Measurements from ENCODE around the gene TMEM235. TPM values are rescaled to one million over a fixed set of nuclear protein-coding genes. Genes with fewer than 3 reads are reported as not detected.

The TMEM235 gene
- total and polyA plus RNA-seq, 9 of the 15 experiments (the other 6 are each of a cell fraction or from before 2014, with no cell fraction given) = not detected

DNA sequence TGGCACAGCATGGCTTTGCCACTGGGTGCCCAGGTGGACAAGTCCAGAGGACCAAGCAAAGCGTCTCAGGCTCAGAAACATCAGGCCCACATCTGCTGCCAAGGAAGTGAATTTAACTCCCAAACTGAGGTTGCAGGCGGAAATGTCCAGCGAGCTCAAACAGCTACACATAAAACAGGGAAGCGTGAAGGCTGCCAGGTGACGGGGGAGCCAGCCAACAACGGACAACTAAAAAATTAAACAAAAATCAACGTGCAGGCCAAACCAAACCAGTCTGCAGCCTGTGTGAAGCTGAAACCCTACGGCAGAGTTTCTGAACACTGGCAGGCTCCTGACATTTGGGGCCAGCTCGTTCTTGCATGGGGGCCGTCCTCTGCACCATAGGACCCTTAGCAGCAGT is 47.1 kb upstream of the TMEM235 start:
- peak; percentile 53; the same call in 1 of the 2 replicates for TF ChIP-seq RBFOX2 (IDR thresholded peaks at IDR 0.05; ENCODE audit: low read depth, low read length)
- TF ChIP-seq ZNF347 (CRISPR knock-in tag; IDR thresholded peaks at IDR 0.05; ENCODE audit: low read depth) = no peak
- no peaks in the 10 kb centered on the region for H3K27me3 ChIP-seq (ENCODE audit: control insufficient read depth in 2 of 2, insufficient read depth in 2 of 2, low read length in 2 of 2)
- peaks cover 68% of the 10 kb centered on the region for H3K79me2 ChIP-seq (ENCODE audit: control insufficient read depth, insufficient read depth, low read length)
- ChIA-PET CTCF (ENCODE audit: low intra/inter-chr PET ratio) (no interaction called here), POLR2A (interaction anchor here (0.6 to 2.3 kb wide), 9 partner anchors 9 to 392 kb away, joined by 3 to 14 read pairs (median 4); no protein-coding TSS in a partner anchor)
- WGBS (ENCODE audit: insufficient coverage, low coverage, missing lambda C conversion rate) = 88% methylated on average over 10 of the region's 10 CpGs
- no peak overlapping the region for H3K27ac ChIP-seq (ENCODE audit: extremely low read depth, low read depth, low read length)
- H3K9ac ChIP-seq (ENCODE audit: insufficient read depth in 1 of 2, low read depth in 2 of 2, low read length in 2 of 2) = peak overlapping the region in 1 of 2 experiments; percentile 99; a peak in 2 of 4 replicates
- no peak overlapping the region for H3K4me3 ChIP-seq
- peaks cover 14% of the 10 kb centered on the region for H4K20me1 ChIP-seq (replicated peaks; ENCODE audit: control insufficient read depth, insufficient read depth, low read length)
- peak overlapping the region; percentile 6; the same call in 1 of the 2 replicates for H3K4me2 ChIP-seq (ENCODE audit: insufficient read depth, low read length)
- in situ Hi-C loops (cut with MboI) (no loop called here), intact Hi-C loops (cut with micrococcal nuclease) (no loop called here)
- no peak for DNase-seq (ENCODE audit: extremely low read depth in 1 of 4, low spot score in 3 of 4)
- H2AFZ ChIP-seq (ENCODE audit: low read depth, low read length) = no peak overlapping the region
- no peaks in the 10 kb centered on the region for H3K9me1 ChIP-seq (ENCODE audit: control insufficient read depth, insufficient read depth, low read length)
- H3K4me1 ChIP-seq (replicated peaks in 1 of 2; ENCODE audit: control insufficient read depth in 2 of 2, insufficient read depth in 2 of 2, low read length in 2 of 2) = peaks cover 22 to 38% of the 10 kb centered on the region in 2 experiments
- FAIRE-seq = no peak
- H3K9me3 ChIP-seq (replicated peaks; ENCODE audit: control insufficient read depth, insufficient read depth, low read depth, low read length) = no peaks in the 10 kb centered on the region
- peaks cover 69% of the 10 kb centered on the region; the same call in 2 of the 3 replicates for H3K36me3 ChIP-seq (ENCODE audit: control insufficient read depth, insufficient read depth, low read length)
- no TSS peak for BruUV-seq (replicated peaks)
- ATAC-seq = no peak

DNA sequence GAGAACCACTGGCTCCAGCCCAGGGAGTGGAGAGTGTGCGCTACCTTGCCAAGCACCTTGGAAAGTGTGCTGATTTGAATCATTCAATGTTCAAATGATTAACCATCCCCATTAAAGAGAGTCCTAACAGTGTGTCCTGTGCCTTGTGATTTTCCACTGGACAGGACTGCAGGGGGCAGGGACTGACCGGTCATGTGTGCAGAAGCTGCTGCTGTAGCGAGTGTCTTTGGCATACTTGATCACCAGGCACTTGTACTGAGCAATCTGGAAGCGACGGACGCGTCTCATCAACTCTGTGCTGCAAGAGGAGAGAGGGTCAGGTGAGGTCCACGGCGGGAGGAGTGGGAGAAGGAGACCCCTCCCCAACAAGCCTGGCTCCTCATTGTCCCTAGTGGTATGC is 46.6 kb upstream of the TMEM235 start:
- no peak overlapping the region for H2AFZ ChIP-seq (ENCODE audit: low read depth, low read length)
- CTCF ChIA-PET (ENCODE audit: low intra/inter-chr PET ratio) = no interaction called here
- intact Hi-C loops (cut with micrococcal nuclease) = loop anchor here (5.0 kb wide), 2 partner anchors 48 to 98 kb away; no protein-coding TSS in a partner anchor
- FAIRE-seq = no peak
- peaks cover 22 to 42% of the 10 kb centered on the region in 2 experiments for H3K4me1 ChIP-seq (replicated peaks in 1 of 2; ENCODE audit: control insufficient read depth in 2 of 2, insufficient read depth in 2 of 2, low read length in 2 of 2)
- no peak for ATAC-seq
- in situ Hi-C loops (cut with MboI) = no loop called here
- H4K20me1 ChIP-seq (replicated peaks; ENCODE audit: control insufficient read depth, insufficient read depth, low read length) = peaks cover 14% of the 10 kb centered on the region
- peaks cover 67% of the 10 kb centered on the region; the same call in 2 of the 3 replicates for H3K36me3 ChIP-seq (ENCODE audit: control insufficient read depth, insufficient read depth, low read length)
- peak overlapping the region; percentile 99 for H3K4me2 ChIP-seq (ENCODE audit: insufficient read depth, low read length)
- 94% methylated on average over 9 of the region's 9 CpGs for WGBS (ENCODE audit: insufficient coverage, low coverage, missing lambda C conversion rate)
- peak overlapping the region in 1 of 2 experiments; percentile 99; a peak in 2 of 4 replicates for H3K9ac ChIP-seq (ENCODE audit: insufficient read depth in 1 of 2, low read depth in 2 of 2, low read length in 2 of 2)
- BruUV-seq (replicated peaks) = no TSS peak
- H3K79me2 ChIP-seq (ENCODE audit: control insufficient read depth, insufficient read depth, low read length) = peaks cover 73% of the 10 kb centered on the region
- DNase-seq (ENCODE audit: extremely low read depth in 1 of 4, low spot score in 3 of 4) = no peak
- POLR2A ChIA-PET = interaction anchor here (0.6 to 2.3 kb wide), 5 partner anchors 9 to 310 kb away, joined by 3 to 14 read pairs (median 6); no protein-coding TSS in a partner anchor
- H3K4me3 ChIP-seq = no peak overlapping the region
- TF ChIP-seq, protein P1, sequence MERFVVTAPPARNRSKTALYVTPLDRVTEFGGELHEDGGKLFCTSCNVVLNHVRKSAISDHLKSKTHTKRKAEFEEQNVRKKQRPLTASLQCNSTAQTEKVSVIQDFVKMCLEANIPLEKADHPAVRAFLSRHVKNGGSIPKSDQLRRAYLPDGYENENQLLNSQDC (CRISPR knock-in tag; IDR thresholded peaks at IDR 0.05) = no peak
- TF ChIP-seq ZNF436 (CRISPR knock-in tag; IDR thresholded peaks at IDR 0.05) (no peak), FUS (optimal IDR thresholded peaks at IDR 0.05; ENCODE audit: low read depth, low read length) (no peak), RBFOX2 (IDR thresholded peaks at IDR 0.05; ENCODE audit: low read depth, low read length) (peak; percentile 36; the same call in 1 of the 2 replicates)
- no peaks in the 10 kb centered on the region for H3K9me3 ChIP-seq (replicated peaks; ENCODE audit: control insufficient read depth, insufficient read depth, low read depth, low read length)
- no peaks in the 10 kb centered on the region for H3K9me1 ChIP-seq (ENCODE audit: control insufficient read depth, insufficient read depth, low read length)
- no peak overlapping the region for H3K27ac ChIP-seq (ENCODE audit: extremely low read depth, low read depth, low read length)
- H3K27me3 ChIP-seq (ENCODE audit: control insufficient read depth in 2 of 2, insufficient read depth in 2 of 2, low read length in 2 of 2) = no peaks in the 10 kb centered on the region
